GM12801 (cell line): ENCODE results near the gene WDR55.

Experiments used
- TF ChIP-seq, protein P1 (sequence below): IDR thresholded peaks from one replicate; pipeline ENCODE4 v1.5.1; 2011; ENCODE audit warnings: control low read depth; ENCODE audit not compliant: insufficient read length; ENCODE audit errors: extremely low read depth

Gene WDR55

DNA sequence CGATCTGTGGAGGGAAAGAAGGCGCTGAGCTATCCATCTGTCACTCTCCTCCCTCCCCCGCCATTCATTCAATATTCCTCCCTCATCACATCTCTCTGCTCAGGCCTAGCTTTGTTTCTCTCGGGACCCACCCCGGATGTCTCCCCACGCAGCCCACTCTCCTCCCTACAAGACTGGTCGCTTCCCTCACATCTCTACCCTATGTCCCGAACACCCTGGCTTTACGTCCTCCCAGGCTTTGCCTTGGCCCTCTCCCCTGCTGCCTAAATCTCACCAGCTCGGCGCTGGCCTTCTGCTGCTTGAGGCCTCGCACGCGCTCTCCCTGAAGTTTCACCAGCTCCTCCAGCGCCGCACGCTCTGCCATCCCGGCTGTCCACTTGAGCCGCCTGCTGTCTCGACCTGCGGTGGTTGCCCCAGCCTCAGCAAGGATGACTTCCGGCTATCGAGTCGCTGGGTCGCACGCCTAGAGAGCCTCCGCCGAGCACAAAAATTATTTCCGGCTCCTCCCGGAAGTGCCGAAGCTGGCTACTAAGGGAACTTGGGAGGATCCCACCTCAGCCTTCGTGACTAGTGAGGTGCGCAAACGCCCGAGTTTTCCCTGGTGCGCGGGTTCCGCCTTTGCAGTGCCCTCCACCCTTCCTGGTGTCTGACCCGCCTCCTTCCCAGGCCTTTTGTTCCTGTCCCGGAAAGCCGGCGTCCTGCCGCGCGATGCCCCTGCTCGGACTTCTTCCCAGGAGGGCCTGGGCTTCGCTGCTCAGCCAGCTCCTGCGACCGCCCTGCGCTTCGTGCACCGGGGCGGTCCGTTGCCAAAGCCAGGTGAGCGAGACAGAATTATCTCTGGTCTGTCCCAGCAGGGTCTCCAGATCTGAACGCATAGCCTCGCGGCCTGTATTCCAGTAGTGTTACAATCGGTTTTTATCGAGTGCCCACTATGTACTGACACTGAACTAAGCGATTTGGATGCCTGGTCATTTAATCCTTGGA is 26.5 kb downstream of the WDR55 start, which contains the start of the genes HARS1 and HARS2:
Gene HARS1 (minus strand): TSS at position 430 of the 984 bp plus-strand sequence. CDS start 66 bp downstream, at position 364.
Gene HARS2 (plus strand): TSS at position 515 of the 984 bp plus-strand sequence. CDS start 194 bp downstream, at position 709.
- TF ChIP-seq, protein P1, sequence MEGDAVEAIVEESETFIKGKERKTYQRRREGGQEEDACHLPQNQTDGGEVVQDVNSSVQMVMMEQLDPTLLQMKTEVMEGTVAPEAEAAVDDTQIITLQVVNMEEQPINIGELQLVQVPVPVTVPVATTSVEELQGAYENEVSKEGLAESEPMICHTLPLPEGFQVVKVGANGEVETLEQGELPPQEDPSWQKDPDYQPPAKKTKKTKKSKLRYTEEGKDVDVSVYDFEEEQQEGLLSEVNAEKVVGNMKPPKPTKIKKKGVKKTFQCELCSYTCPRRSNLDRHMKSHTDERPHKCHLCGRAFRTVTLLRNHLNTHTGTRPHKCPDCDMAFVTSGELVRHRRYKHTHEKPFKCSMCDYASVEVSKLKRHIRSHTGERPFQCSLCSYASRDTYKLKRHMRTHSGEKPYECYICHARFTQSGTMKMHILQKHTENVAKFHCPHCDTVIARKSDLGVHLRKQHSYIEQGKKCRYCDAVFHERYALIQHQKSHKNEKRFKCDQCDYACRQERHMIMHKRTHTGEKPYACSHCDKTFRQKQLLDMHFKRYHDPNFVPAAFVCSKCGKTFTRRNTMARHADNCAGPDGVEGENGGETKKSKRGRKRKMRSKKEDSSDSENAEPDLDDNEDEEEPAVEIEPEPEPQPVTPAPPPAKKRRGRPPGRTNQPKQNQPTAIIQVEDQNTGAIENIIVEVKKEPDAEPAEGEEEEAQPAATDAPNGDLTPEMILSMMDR, result no peak

DNA sequence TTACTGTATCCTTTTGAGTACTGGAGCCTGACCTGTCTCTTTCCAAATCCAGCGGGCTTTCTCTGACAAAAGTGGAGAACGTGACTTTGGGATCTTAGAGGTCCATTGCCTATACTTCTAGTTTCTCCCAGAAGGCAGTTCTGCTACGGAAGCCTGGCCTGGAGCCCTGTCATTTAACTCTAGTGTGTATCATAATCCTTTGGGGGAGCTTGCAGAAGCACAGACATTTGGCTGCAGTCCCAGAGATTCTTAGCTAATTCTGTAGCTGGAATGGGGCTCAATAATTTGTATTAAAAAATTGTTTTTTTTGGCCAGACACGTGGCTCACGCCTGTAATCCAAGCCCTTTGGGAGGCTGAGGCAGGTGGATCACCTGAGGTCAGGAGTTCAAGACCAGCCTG is 29.6 kb downstream of the WDR55 start:
- TF ChIP-seq, protein P1, result no peak

DNA sequence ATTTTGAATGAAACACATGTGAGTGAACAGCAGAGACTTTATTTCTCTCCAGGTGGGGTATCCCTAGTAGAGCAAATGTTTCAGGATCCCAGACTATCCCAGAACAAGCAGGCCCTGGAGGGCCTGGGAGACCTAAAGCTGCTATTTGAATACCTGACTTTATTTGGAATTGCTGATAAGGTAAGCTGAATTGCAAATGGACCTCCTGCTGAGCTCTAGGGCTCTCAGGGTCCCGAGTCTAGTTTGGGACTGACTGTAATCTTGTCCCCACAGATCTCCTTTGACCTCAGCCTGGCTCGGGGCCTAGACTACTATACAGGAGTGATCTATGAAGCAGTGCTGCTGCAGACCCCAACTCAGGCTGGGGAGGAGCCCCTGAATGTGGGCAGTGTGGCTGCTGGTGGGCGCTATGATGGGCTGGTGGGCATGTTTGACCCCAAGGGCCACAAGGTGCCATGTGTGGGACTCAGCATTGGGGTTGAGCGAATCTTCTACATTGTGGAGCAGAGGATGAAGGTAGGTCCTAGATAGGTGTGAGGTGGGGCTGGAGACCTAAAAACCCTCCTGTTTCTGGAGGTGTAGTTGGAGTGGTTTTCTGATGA is 32.3 kb downstream of the WDR55 start:
- TF ChIP-seq, protein P1, result no peak

DNA sequence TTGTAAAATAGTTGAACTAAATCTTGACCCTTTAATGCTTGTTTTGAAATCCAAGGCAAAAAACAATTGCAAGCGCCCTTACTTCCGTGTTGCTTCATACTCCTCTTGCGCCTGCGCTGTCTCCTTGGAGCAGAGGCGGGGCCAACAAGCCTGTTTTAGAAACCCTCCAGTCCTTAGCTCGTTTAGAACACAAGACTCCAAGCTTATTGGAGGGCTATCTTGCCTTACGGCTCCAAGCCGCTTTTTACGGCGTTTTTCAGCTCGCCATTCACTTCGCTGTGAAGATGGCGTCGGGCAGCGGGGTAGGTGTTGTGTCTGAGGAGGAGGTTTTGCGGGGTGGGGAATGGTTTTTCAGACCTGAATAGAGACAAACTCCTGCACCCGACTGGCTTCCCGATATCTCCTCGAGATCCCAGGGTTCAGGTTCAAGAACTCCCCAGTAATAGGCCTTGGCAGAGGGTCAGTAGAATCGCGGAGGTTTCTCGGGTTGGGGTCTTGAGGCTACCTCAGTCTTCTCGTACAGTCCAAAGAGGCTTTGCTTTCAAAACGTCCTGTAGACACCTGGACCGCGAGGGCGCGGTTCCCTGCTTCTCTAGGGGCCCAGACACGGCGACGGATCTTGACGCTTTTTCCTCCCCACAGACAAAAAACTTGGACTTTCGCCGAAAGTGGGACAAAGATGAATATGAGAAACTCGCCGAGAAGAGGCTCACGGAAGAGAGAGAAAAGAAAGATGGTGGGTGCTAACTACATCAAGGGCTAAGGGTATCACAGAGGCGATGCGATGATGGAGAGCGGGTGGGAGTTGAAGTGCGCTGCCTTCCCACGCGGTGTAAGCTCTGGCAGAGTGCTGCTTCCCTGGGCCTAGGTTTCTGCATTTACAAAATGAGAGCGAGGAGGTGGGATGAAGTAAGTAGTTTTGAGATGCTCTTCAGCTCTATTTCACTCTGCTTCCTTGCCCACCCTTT is 35.8 kb downstream of the WDR55 start, which contains the start of gene ZMAT2:
Gene ZMAT2 (plus strand): TSS at position 271 of the 968 bp plus-strand sequence. CDS start 14 bp downstream, at position 285.
- TF ChIP-seq, protein P1, result no peak

DNA sequence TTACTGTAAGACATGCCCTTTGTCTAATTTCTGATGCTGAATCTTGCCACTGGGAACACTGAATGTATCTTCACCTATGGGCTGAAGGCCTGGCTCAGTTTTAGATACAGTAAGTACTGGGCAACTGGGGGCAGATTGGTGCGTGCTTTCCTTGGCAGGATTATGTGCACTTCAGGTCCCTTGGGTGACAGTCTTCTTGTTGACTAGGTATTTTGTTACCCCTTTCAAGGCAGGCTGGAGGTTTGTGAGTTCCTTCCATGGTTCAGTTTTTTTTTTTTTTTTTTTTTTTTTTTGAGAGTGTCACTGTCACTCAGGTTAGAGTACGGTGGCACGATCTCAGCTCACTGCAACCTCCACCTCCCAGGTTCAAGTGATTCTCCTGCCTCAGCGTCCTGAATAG is 43.1 kb downstream of the WDR55 start:
- TF ChIP-seq, protein P1, result no peak

DNA sequence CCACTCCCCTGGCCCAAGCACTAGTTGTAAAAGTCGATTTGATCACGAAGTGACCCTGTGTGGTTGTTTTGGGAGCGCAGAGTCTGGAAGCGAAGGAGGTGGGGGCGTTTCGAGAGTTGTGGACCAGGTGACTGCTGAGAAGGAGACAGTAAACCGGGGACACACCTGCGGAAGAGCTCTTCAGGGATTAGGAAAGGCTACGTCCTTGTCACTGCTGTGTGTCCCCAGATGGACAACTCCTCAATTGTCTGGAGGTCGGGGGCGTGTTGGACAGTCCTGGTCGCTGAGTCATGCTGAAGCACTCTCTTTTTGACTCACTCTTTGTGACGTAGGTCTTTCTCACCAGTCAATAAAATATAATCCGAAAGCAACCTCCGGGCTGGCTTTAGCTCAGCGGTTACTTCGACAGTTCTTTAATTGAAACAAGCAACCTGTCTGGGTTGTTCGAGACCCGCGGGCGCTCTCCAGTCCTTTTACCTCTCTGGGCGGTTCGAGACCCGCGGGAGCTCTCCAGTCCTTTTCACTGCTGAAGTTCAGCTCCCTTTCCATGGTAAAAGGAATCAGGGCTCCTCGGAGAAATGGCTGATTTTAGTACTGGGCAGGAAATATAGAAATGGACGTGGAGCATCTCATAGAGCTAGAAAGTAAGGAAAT is 46.3 kb downstream of the WDR55 start:
- TF ChIP-seq, protein P1, result no peak
